HCT116 (cell line): ENCODE data around the gene FOXM1. TPM values are rescaled to one million over a fixed set of nuclear protein-coding genes. Genes with fewer than 3 reads are reported as not detected.

Experiments used
- ATAC-seq: fragments of 200-7000 bp; cut with Tn5 transposase; 2 replicates; pipeline ENCODE4 v1.9.1; 2020; ENCODE audit warnings: mild to moderate bottlenecking, moderate library complexity
- BruUV-seq: library from RNA; stranded (reverse); fragments of 400-500 nt; replicated peaks from 2 replicates; lab custom pipeline; 2021; lab: Mats Ljungman, UMichigan
- CTCF ChIA-PET: fragments of 300-600 bp; sonication (Branson Sonifier 250); formaldehyde crosslinking; loops from one replicate; lab custom pipeline; 2021; ENCODE audit warnings: antibody characterized with exemption; lab: Charles Lee
- POLR2A ChIA-PET: fragments of 300-600, 350-600 bp; sonication (Branson Sonifier 250); formaldehyde crosslinking; loops from one replicate; lab custom pipeline; 2021; ENCODE audit warnings: antibody characterized with exemption; lab: Charles Lee
- RAD21 ChIA-PET, 2 experiments: fragments of 300-600 bp; sonication (Branson Sonifier 250); formaldehyde crosslinking; loops; one replicate each; lab custom pipeline; 2023; ENCODE audit warnings: low total read pairs in 2 of 2; ENCODE audit not compliant: uncharacterized antibody in 2 of 2, unreplicated experiment in 2 of 2, low non-redundant PET in 1 of 2; lab: Charles Lee
- DNase-seq: peaks from one replicate; pipeline ENCODE4 v3.0.0-alpha.2; 2010; ENCODE audit warnings: low read depth, low spot score
- H2AFZ ChIP-seq: fragments of 200-600 bp; shearing (Covaris generic), sonication (generic); 2 replicates; pipeline ENCODE4 v1.6.1; 2017; ENCODE audit warnings: low read depth, mixed run types, mixed read lengths, antibody characterized with exemption, low read length; ENCODE audit not compliant: poor library complexity, severe bottlenecking
- H3K27ac ChIP-seq: 2 replicates; pipeline ENCODE4 v1.5.1; 2012; ENCODE audit warnings: low read depth, low read length
- H3K27me3 ChIP-seq: fragments of 200-600 bp; sonication (generic); 2 replicates; pipeline ENCODE4 v1.6.1; 2016; ENCODE audit warnings: mixed run types, low read length, mixed read lengths; ENCODE audit not compliant: insufficient read depth
- H3K36me3 ChIP-seq, 2 experiments: fragments of 200-500 bp in 1 of 2; fragments of 200-600 bp in 1 of 2; sonication (Bioruptor generic) in 1 of 2; sonication (generic) in 1 of 2; 2 replicates each; pipeline versions ENCODE4 v1.5.1 to v1.6.1; 2014 to 2016; ENCODE audit warnings: low read length in 2 of 2, inconsistent platforms in 1 of 2, mixed read lengths in 1 of 2, mixed run types in 1 of 2; ENCODE audit not compliant: insufficient read depth in 2 of 2, control insufficient read depth in 1 of 2
- H3K4me1 ChIP-seq, 2 experiments: fragments of 200-600 bp in 1 of 2; sonication (generic) in 1 of 2; 2 replicates each; pipeline versions ENCODE4 v1.5.1 to v1.6.1; 2012 to 2017; ENCODE audit warnings: low read length in 2 of 2, inconsistent platforms in 1 of 2, mild to moderate bottlenecking in 1 of 2, mixed read lengths in 1 of 2, mixed run types in 1 of 2, moderate library complexity in 1 of 2; ENCODE audit not compliant: insufficient read depth in 2 of 2, control insufficient read depth in 1 of 2
- H3K4me2 ChIP-seq: fragments of 200-600 bp; sonication (generic); 2 replicates; pipeline ENCODE4 v1.6.1; 2017; ENCODE audit warnings: mixed run types, low read length, mixed read lengths
- H3K4me3 ChIP-seq, 2 experiments: fragments of 200-600 bp in 1 of 2; sonication (generic) in 1 of 2; replicated peaks in 1 of 2; 2 replicates each; pipeline ENCODE4 v1.5.1; 2011 to 2016; ENCODE audit warnings: low read length in 2 of 2, control low read depth in 1 of 2, low read depth in 1 of 2, mild to moderate bottlenecking in 1 of 2, mixed read lengths in 1 of 2, mixed run types in 1 of 2
- H3K79me2 ChIP-seq: fragments of 200-600 bp; sonication (generic); 2 replicates; pipeline ENCODE4 v1.6.1; 2017; ENCODE audit warnings: mild to moderate bottlenecking, mixed run types, low read length, moderate library complexity, mixed read lengths; ENCODE audit not compliant: insufficient read depth
- H3K9ac ChIP-seq: fragments of 200-600 bp; sonication (generic); 2 replicates; pipeline ENCODE4 v1.6.1; 2016; ENCODE audit warnings: low read length, mixed read lengths
- H3K9me2 ChIP-seq: fragments of 200-600 bp; sonication (generic), shearing (Covaris generic); 2 replicates; pipeline ENCODE4 v1.6.1; 2017; ENCODE audit warnings: mixed run types, mild to moderate bottlenecking, moderate library complexity; ENCODE audit not compliant: insufficient read depth
- H3K9me3 ChIP-seq, 2 experiments: fragments of 200-500 bp in 1 of 2; fragments of 200-600 bp in 1 of 2; sonication (Bioruptor generic) in 1 of 2; sonication (generic) in 1 of 2; 2 replicates each; pipeline ENCODE4 v1.6.1; 2014 to 2017; ENCODE audit warnings: low read length in 2 of 2, mixed read lengths in 2 of 2, inconsistent platforms in 1 of 2, low read depth in 1 of 2, mild to moderate bottlenecking in 1 of 2, mixed run types in 1 of 2, moderate library complexity in 1 of 2; ENCODE audit not compliant: control insufficient read depth in 1 of 2, insufficient read depth in 1 of 2
- H4K20me1 ChIP-seq: fragments of 200-600 bp; sonication (generic), shearing (Covaris generic); 2 replicates; pipeline ENCODE4 v1.6.1; 2017; ENCODE audit warnings: mixed run types, mild to moderate bottlenecking, moderate library complexity; ENCODE audit not compliant: insufficient read depth
- ATF3 ChIP-seq: IDR thresholded peaks from 2 replicates; pipeline ENCODE4 v1.6.1; 2012
- CBX3 ChIP-seq: IDR thresholded peaks from 2 replicates; pipeline ENCODE4 v1.6.1; 2012; ENCODE audit warnings: low read depth
- CTCF ChIP-seq, 3 experiments: fragments of 200-600 bp in 1 of 3; sonication (generic) in 1 of 3; IDR thresholded peaks in 2 of 3; conservative IDR thresholded peaks in 1 of 3; 2 replicates each; pipeline ENCODE4 v1.5.1; 2012 to 2017; ENCODE audit warnings: low read depth in 2 of 3, low read length in 2 of 3, antibody characterized with exemption in 1 of 3, borderline replicate concordance in 1 of 3, control low read depth in 1 of 3, mild to moderate bottlenecking in 1 of 3, mixed read lengths in 1 of 3, mixed run types in 1 of 3, moderate library complexity in 1 of 3; ENCODE audit not compliant: insufficient read depth in 1 of 3
- EZH2 ChIP-seq: fragments of 200-600 bp; sonication (generic); IDR thresholded peaks from 2 replicates; pipeline ENCODE4 v1.6.1; 2017; ENCODE audit warnings: antibody characterized with exemption, mixed run types
- SP1 ChIP-seq: IDR thresholded peaks from 2 replicates; pipeline ENCODE4 v1.6.1; 2012; ENCODE audit warnings: low read depth
- intact Hi-C: fragments of 100-400 bp; cut with micrococcal nuclease; formaldehyde crosslinking; loops from 2 replicates; pipeline ENCODE4 v1.10.0; 2022
- total RNA-seq: library from RNA; stranded (reverse); gene quantifications from one replicate; pipeline ENCODE4 v1.2.1, GENCODE V29; 2021; ENCODE audit not compliant: unreplicated experiment

FOXM1 gene
- total RNA-seq, 1 experiment from 2014 or later, result 85.1 TPM

GRCh38 chr12:2900642-2901041, 23.7 kb upstream of the FOXM1 start:
- ChIA-PET POLR2A (no interaction called here), CTCF (no interaction called here)

More at GRCh38 chr12:2900642-2901041, 23.7 kb upstream of the FOXM1 start:
- Histone ChIP-seq H2AFZ (no peak overlapping the region), H4K20me1 (peaks cover 4% of the 10 kb centered on the region; the same call in 1 of the 2 replicates), H3K4me2 (no peak overlapping the region), H3K9me2 (no peaks in the 10 kb centered on the region), H3K36me3 (no peaks in the 10 kb centered on the region), H3K4me1 (no peaks in the 10 kb centered on the region), H3K27ac (no peak overlapping the region), H3K4me3 (no peak overlapping the region), H3K9ac (no peak overlapping the region), H3K9me3 (no peaks in the 10 kb centered on the region), H3K79me2 (peaks cover 58% of the 10 kb centered on the region), H3K27me3 (no peaks in the 10 kb centered on the region)
- no TSS peak for BruUV-seq
- DNase-seq (no peak), ATAC-seq (no peak)
- intact Hi-C loops, result no loop called here
- TF ChIP-seq CTCF (IDR thresholded peaks at IDR 0.05 in 2 of 3, conservative IDR thresholded peaks at IDR 0.05 in 1 of 3; ENCODE audit: borderline replicate concordance in 1 of 3, insufficient read depth in 1 of 3, low read depth in 2 of 3, low read length in 2 of 3) (no peak), ATF3 (no peak), EZH2 (no peak), SP1 (no peak), CBX3 (no peak)
- RAD21 ChIA-PET, result no interaction called here
